HG03066 (cell line): ENCODE measurements around the gene CHN2.

Experiments used
- ATAC-seq: cut with Tn5 transposase; IDR thresholded peaks from one replicate; pipeline ENCODE4 v1.9.1; 2021; ENCODE audit warnings: low read depth; ENCODE audit not compliant: unreplicated experiment

CHN2 gene

DNA sequence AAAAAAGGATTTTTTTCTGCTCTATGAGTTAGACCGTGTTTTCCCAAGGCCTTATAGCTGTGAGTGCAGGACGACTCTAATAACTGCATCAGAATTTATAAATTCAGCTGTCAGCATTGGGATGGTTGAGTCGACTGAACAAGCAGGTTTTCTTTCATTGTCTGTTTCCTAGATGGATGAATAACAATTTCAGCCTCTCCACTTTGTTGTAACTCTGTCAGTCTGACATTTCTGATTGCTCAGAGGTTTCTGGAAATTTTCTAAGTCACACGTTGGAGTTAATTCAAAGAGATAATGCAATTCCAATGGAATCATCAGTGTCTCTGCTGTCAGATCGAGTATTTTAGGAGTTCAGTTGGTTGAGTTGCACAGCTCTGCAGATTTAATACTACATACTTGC, 159.2 kb downstream of the CHN2 start:
- ATAC-seq = no peak

GRCh38 chr7:29354340-29354739, 159.8 kb downstream of the CHN2 start:
- no peak for ATAC-seq

GRCh38 chr7:29355388-29355787, 160.8 kb downstream of the CHN2 start:
- ATAC-seq = no peak

- ATAC-seq = no peak
These were observed 162.1 kb downstream of the CHN2 start for GRCh38 chr7:29356631-29357030.

- ATAC-seq = no peak
These were observed 165.0 kb downstream of the CHN2 start for GRCh38 chr7:29359482-29360093.

DNA sequence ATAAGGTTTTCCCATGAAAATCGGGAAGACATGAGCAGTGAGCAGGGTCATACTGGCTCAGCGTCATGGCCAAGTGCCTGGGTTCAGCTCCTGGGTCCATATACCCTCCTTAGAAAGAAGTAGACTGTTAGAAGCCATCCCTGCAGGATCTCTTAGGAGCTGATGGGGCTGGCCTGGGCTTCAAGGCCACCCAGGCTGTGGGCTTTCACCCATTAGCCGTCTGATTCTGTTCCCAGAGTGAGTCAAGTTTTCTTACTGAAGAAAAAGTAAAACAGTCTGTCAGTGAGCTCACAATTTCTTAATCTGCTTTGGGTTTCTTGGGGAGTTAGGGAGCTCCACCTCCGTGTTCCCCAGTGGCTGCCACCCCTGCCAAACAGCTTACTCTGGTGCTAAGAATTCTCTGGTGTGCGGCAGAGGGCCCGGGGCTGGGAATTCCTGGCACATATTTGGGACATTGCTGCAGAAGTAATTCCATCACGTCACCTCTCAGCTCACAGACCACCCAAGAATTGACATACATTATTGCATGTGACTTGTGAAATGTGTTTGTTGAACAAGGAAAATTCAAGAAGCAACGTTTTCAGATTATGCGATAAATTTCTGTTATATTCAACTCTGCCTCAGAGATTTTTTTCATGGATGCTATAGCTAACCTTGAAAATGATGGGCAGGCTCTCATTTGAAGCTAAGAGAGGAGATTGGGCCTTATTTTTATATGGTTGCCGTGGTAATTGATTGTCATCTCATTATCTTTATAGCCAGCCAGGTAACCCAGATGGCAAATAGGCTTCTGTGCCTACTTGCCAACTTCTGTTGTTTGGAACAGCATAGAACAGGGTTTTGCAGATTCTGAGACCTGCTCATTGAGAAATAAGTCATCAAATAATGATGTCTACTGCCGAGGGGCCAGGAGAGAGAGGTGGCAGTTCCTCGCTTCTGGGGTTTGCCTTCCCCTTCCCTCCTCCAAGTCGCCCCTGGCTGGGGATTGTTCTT, 166.4 kb downstream of the CHN2 start:
- no peak for ATAC-seq

- ATAC-seq = no peak
These were observed 167.8 kb downstream of the CHN2 start for GRCh38 chr7:29362380-29362779.

- no peak for ATAC-seq
These were observed 169.3 kb downstream of the CHN2 start for GRCh38 chr7:29363636-29364425.

GRCh38 chr7:29364661-29365060, 170.1 kb downstream of the CHN2 start:
- no peak for ATAC-seq

DNA sequence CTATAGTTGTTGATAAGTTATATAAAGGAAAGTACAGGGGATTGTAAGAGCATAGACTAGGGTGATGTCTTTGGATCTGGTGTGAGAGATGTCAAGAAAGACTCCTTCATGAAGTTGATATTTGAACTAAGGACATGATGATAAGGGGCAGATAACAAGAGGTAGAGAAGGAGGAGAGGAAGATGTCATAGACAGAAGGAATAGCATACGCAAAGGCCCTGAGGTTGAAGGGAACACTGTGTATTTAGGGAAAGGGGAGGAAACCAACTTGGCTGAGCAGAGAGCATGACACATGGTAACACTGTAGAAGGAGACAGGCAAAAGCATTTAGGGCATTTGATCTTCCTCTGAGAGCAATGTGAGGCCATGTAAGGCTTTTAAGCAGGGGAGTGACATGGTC, 170.8 kb downstream of the CHN2 start:
- ATAC-seq = no peak

DNA sequence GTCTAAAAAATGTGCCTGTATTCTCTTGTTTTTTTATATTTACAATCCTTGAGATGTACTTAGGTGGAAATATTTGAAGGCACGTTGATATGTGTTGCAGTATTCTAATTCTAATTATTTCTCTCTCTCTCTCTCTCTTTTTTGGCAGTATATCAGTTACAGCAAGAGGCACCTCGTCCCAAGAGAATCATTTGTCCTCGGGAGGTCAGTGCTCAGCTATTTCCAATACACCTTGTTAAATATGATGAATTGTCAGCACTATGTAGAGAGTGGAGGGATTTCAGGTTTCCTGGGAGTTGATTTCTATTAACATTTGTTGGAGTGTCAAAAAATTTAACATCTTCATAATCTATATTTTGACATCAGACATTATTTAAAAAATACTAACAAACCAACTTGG, 173.2 kb downstream of the CHN2 start:
- no peak for ATAC-seq

- no peak for ATAC-seq
These were observed 175.4 kb downstream of the CHN2 start for GRCh38 chr7:29369909-29370488.

- ATAC-seq = no peak
These were observed 176.1 kb downstream of the CHN2 start for GRCh38 chr7:29370531-29371314.

DNA sequence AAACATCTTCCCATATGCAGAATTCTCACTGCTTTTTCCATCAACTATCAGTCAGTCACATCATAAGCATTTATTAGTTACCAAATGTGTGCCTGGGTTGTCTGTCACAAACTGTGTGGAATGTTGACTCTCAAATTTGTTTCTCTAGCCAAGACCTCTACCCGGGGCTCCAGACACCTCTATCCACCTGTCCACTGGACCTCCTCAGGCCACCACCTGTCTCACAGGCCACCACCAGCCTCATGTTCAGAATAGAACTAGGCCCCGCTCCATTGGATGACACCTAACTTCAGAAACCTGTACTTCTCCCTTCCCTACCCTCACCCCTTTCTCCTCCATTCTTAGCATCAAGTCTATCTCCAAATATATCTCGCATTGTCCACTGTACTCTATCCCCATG, 176.9 kb downstream of the CHN2 start:
- ATAC-seq = no peak

GRCh38 chr7:29372351-29373090, 177.9 kb downstream of the CHN2 start:
- no peak for ATAC-seq

GRCh38 chr7:29375641-29376562, 181.3 kb downstream of the CHN2 start:
- no peak for ATAC-seq

DNA sequence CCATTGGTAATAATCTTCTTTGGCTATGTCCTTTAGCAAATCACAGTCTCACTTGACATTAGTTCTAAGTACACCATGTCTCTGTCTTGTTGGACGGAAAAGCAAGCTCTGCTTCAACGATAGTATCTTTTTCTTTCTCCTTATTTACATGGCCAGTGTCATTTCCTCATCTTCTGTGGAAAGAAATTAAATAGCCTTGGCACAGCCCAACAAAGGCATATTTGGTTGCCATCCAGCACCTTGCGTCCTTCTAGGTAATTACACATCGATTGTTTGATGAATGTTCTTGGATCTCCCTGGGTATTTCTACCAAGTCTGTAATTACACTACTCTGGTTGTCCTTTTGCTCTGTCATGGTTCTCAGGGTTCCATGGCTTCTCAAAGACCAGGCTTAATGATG, 183.1 kb downstream of the CHN2 start:
- ATAC-seq = no peak

DNA sequence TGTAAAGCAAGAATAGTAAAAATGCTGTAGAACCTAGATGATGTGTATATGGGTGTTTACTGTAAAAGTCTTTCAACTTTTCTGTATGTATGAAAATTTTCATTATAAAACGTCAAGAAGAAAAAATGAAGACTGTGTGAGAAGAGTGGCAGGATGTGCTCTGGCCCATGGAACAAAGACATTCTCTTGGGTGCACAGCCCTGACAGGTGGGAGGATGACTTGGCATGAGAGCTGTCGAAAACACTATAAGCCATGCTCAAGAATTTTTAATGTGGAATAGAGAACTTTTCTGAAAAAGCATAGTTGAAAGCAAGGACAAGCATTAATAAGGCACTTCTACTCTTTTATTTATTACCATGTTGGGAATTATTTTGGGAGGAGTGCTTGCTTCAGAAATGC, 185.0 kb downstream of the CHN2 start:
- ATAC-seq = no peak
